Fibroblast of mammary gland (primary cell): ENCODE data around the gene RBBP8NL.
A peak's percentile ranks its signal among the peaks of the same experiment; 100 is the strongest.

Experiments used
- DNase-seq: peaks from one replicate; pipeline ENCODE4 v3.0.0-alpha.2; 2010; ENCODE audit warnings: low read depth
- H3K4me3 ChIP-seq: 2 replicates; pipeline ENCODE4 v1.5.1; 2011; ENCODE audit warnings: low read depth, mild to moderate bottlenecking, low read length, moderate library complexity; ENCODE audit not compliant: control insufficient read depth
- CTCF ChIP-seq: conservative IDR thresholded peaks from 2 replicates; pipeline ENCODE4 v1.5.1; 2011; ENCODE audit warnings: low read depth, low read length, inconsistent platforms; ENCODE audit not compliant: control insufficient read depth, insufficient read depth

The RBBP8NL gene

GRCh38 chr20:62386383-62387218, 40.7 kb downstream of the RBBP8NL start, which contains the start of gene RPS21:
TSS of gene RPS21 (plus strand) at chr20:62387103. CDS start at chr20:62387339, 236 bp downstream.
- no peak for TF ChIP-seq CTCF
- DNase-seq, result peak; percentile 87
- peak within 1 kb of the TSS; percentile 81 for H3K4me3 ChIP-seq

GRCh38 chr20:62382306-62383198, 44.8 kb downstream of the RBBP8NL start:
- peak; percentile 91 for TF ChIP-seq CTCF
- DNase-seq, result peak; percentile 66
- no peak overlapping the region for H3K4me3 ChIP-seq

GRCh38 chr20:62381842-62382241, 45.5 kb downstream of the RBBP8NL start:
- TF ChIP-seq CTCF, result no peak
- H3K4me3 ChIP-seq, result no peak overlapping the region
- no peak for DNase-seq

GRCh38 chr20:62381202-62381797, 46.0 kb downstream of the RBBP8NL start:
- no peak for DNase-seq

GRCh38 chr20:62378215-62378614, 49.1 kb downstream of the RBBP8NL start:
- no peak overlapping the region for H3K4me3 ChIP-seq
- TF ChIP-seq CTCF, result no peak
- DNase-seq, result no peak

More at GRCh38 chr20:62381202-62381797, 46.0 kb downstream of the RBBP8NL start:
- H3K4me3 ChIP-seq, result no peak overlapping the region
- TF ChIP-seq CTCF, result no peak

GRCh38 chr20:62377615-62378178, 49.6 kb downstream of the RBBP8NL start:
- DNase-seq, result no peak
- no peak for TF ChIP-seq CTCF
- H3K4me3 ChIP-seq, result no peak overlapping the region
